ENCODE results near the gene PTPN4.

- TF ChIP-seq POLR2A (IDR thresholded peaks at IDR 0.05) (no peak), CTCF (IDR thresholded peaks at IDR 0.05) (no peak), EP300 (IDR thresholded peaks at IDR 0.05) (no peak)
Measured at GRCh38 chr2:119772128-119772527, 12.4 kb downstream of the PTPN4 start.

Measured in ovary (tissue), 3 donors.